ENCODE data around the gene HCFC1. TPM values are rescaled to one million over a fixed set of nuclear protein-coding genes. Genes with fewer than 3 reads are reported as not detected.

HCFC1 gene
- total RNA-seq, 1 experiment from 2014 or later, result 95.6 TPM

DNA sequence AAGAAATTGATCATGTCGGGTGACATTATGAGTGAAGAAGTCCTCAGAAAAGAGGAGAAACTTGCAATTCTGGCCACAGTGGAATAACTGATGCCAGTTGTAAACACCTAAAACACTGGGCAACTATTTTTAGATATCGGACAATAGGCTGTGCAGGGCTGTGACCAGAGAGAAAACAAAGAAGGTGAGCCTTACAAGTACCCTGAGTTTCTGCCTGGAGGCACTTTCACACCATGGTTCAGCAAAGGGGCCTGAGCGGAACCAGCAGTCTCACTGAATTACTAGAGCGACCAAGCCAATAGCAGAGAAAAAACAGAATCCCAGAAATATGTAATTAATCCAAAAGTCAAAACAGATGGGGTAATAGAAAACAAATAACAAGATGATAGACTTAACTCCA, 36.9 kb upstream of the HCFC1 start:
- ChIA-PET CTCF (no interaction called here), POLR2A (no interaction called here)
- peaks cover 28% of the 10 kb centered on the region for H3K36me3 Mint-ChIP-seq (ENCODE audit: insufficient read depth, unreplicated experiment)
- H3K4me1 Mint-ChIP-seq (ENCODE audit: low read depth, unreplicated experiment), result peaks cover 6% of the 10 kb centered on the region
- H3K4me1 ChIP-seq, result no peaks in the 10 kb centered on the region
- no TSS peak for BruUV-seq (replicated peaks)
- no peak overlapping the region for H3K4me3 ChIP-seq (ENCODE audit: low read depth, low read length)
- TF ChIP-seq, protein P1, sequence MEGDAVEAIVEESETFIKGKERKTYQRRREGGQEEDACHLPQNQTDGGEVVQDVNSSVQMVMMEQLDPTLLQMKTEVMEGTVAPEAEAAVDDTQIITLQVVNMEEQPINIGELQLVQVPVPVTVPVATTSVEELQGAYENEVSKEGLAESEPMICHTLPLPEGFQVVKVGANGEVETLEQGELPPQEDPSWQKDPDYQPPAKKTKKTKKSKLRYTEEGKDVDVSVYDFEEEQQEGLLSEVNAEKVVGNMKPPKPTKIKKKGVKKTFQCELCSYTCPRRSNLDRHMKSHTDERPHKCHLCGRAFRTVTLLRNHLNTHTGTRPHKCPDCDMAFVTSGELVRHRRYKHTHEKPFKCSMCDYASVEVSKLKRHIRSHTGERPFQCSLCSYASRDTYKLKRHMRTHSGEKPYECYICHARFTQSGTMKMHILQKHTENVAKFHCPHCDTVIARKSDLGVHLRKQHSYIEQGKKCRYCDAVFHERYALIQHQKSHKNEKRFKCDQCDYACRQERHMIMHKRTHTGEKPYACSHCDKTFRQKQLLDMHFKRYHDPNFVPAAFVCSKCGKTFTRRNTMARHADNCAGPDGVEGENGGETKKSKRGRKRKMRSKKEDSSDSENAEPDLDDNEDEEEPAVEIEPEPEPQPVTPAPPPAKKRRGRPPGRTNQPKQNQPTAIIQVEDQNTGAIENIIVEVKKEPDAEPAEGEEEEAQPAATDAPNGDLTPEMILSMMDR (IDR thresholded peaks at IDR 0.05; ENCODE audit: insufficient read depth in 1 of 2, low read depth in 1 of 2, low read length in 1 of 2, severe bottlenecking in 1 of 2, unreplicated experiment in 1 of 2), result no peak
- intact Hi-C loops (cut with micrococcal nuclease; ENCODE audit: unreplicated experiment), result no loop called here
- no peak overlapping the region for H3K27ac Mint-ChIP-seq (ENCODE audit: unreplicated experiment)
- no peak overlapping the region for H3K4me3 Mint-ChIP-seq (ENCODE audit: unreplicated experiment)
- H3K27me3 Mint-ChIP-seq (ENCODE audit: insufficient read depth, unreplicated experiment), result no peaks in the 10 kb centered on the region
- H3K9me3 ChIP-seq, result no peaks in the 10 kb centered on the region
- H3K9me3 Mint-ChIP-seq (ENCODE audit: unreplicated experiment), result no peaks in the 10 kb centered on the region
- DNase-seq, result no peak
- H3K36me3 ChIP-seq (ENCODE audit: control insufficient read depth, insufficient read depth, low read length), result no peaks in the 10 kb centered on the region
- no peaks in the 10 kb centered on the region for H3K27me3 ChIP-seq (replicated peaks; ENCODE audit: control insufficient read depth, insufficient read depth, low read length)

DNA sequence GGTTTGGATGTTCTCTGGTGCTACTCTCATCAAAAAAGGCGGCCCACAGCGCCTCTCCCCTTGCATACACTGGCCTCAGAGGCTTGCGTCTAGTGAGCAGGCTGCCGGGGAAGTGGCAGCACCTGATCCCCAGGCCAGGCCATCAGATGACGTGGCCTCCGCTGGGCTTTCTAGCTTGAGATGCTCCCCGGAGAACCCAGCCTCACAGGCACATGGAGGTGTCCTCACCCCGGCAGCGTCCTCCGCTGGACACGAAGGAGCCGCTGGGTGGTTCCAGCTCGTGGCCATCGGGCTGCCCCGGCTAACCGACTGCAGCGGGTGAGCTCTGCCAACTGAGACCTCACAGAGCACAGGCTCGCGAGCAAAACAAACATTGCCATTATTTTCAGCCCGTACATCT, 35.3 kb upstream of the HCFC1 start:
- H3K4me1 ChIP-seq, result no peaks in the 10 kb centered on the region
- no peak for DNase-seq
- BruUV-seq (replicated peaks), result no TSS peak
- no peaks in the 10 kb centered on the region for H3K36me3 ChIP-seq (ENCODE audit: control insufficient read depth, insufficient read depth, low read length)
- no peak overlapping the region for H3K4me3 ChIP-seq (ENCODE audit: low read depth, low read length)
- H3K27me3 Mint-ChIP-seq (ENCODE audit: insufficient read depth, unreplicated experiment), result no peaks in the 10 kb centered on the region
- peaks cover 6% of the 10 kb centered on the region for H3K4me1 Mint-ChIP-seq (ENCODE audit: low read depth, unreplicated experiment)
- ChIA-PET CTCF (no interaction called here), POLR2A (no interaction called here)
- no peaks in the 10 kb centered on the region for H3K27me3 ChIP-seq (replicated peaks; ENCODE audit: control insufficient read depth, insufficient read depth, low read length)
- TF ChIP-seq, protein P1 (IDR thresholded peaks at IDR 0.05; ENCODE audit: insufficient read depth in 1 of 2, low read depth in 1 of 2, low read length in 1 of 2, severe bottlenecking in 1 of 2, unreplicated experiment in 1 of 2), result no peak
- no peak overlapping the region for H3K27ac Mint-ChIP-seq (ENCODE audit: unreplicated experiment)
- H3K9me3 Mint-ChIP-seq (ENCODE audit: unreplicated experiment), result no peaks in the 10 kb centered on the region
- no peaks in the 10 kb centered on the region for H3K9me3 ChIP-seq
- intact Hi-C loops (cut with micrococcal nuclease; ENCODE audit: unreplicated experiment), result no loop called here
- no peak overlapping the region for H3K4me3 Mint-ChIP-seq (ENCODE audit: unreplicated experiment)
- peaks cover 22% of the 10 kb centered on the region for H3K36me3 Mint-ChIP-seq (ENCODE audit: insufficient read depth, unreplicated experiment)

DNA sequence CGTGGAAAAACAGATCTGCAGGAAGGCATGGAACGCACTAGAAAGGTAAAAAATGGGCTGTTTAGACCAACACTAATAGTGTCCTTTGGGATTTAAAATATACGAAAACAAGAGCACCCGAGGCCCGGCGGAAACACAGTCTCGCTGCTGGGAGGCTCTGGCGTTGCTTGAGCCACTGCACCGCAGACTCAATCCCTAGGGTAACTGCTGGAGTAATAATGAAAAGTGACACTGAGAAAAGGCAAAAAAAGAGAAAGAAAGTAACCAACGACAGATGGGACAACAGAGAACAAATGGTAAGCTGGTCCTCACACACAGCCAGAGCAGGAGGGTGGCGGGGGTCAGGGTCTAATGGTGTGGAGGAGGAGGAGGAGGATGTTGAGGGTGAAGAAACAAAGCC, 32.7 kb upstream of the HCFC1 start:
- TF ChIP-seq, protein P1 (IDR thresholded peaks at IDR 0.05; ENCODE audit: insufficient read depth in 1 of 2, low read depth in 1 of 2, low read length in 1 of 2, severe bottlenecking in 1 of 2, unreplicated experiment in 1 of 2), result no peak
- H3K27me3 Mint-ChIP-seq (ENCODE audit: insufficient read depth, unreplicated experiment), result no peaks in the 10 kb centered on the region
- Histone ChIP-seq H3K4me1 (no peaks in the 10 kb centered on the region), H3K36me3 (ENCODE audit: control insufficient read depth, insufficient read depth, low read length) (no peaks in the 10 kb centered on the region), H3K27me3 (replicated peaks; ENCODE audit: control insufficient read depth, insufficient read depth, low read length) (no peaks in the 10 kb centered on the region), H3K9me3 (no peaks in the 10 kb centered on the region), H3K4me3 (ENCODE audit: low read depth, low read length) (no peak overlapping the region)
- no peak for DNase-seq
- ChIA-PET POLR2A (no interaction called here), CTCF (no interaction called here)
- peaks cover 6% of the 10 kb centered on the region for H3K4me1 Mint-ChIP-seq (ENCODE audit: low read depth, unreplicated experiment)
- no peak overlapping the region for H3K27ac Mint-ChIP-seq (ENCODE audit: unreplicated experiment)
- H3K9me3 Mint-ChIP-seq (ENCODE audit: unreplicated experiment), result no peaks in the 10 kb centered on the region
- H3K4me3 Mint-ChIP-seq (ENCODE audit: unreplicated experiment), result no peak overlapping the region
- intact Hi-C loops (cut with micrococcal nuclease; ENCODE audit: unreplicated experiment), result no loop called here
- BruUV-seq (replicated peaks), result no TSS peak
- H3K36me3 Mint-ChIP-seq (ENCODE audit: insufficient read depth, unreplicated experiment), result peaks cover 15% of the 10 kb centered on the region
